ENCODE measurements around the gene SH3RF1.
"Not testable (repeated sequence)": the region's sequence is repeated elsewhere in the genome, so short reads cannot be mapped to it uniquely, and the experiment has no call there.

Gene SH3RF1

GRCh38 chr4:169197206-169197605, 73.5 kb downstream of the SH3RF1 start:
- DNase-seq = not testable (repeated sequence)

- DNase-seq = no peak
Measured at GRCh38 chr4:169195032-169195431, 75.7 kb downstream of the SH3RF1 start.

GRCh38 chr4:169189968-169190367, 80.8 kb downstream of the SH3RF1 start:
- DNase-seq = not testable (repeated sequence)

GRCh38 chr4:169189372-169189771, 81.4 kb downstream of the SH3RF1 start:
- DNase-seq = no peak

- DNase-seq = no peak
Measured at GRCh38 chr4:169188204-169188603, 82.6 kb downstream of the SH3RF1 start.

- DNase-seq = no peak
Measured at GRCh38 chr4:169185133-169185956, 85.4 kb downstream of the SH3RF1 start.

GRCh38 chr4:169184686-169185085, 86.1 kb downstream of the SH3RF1 start:
- DNase-seq = no peak

GRCh38 chr4:169184236-169184635, 86.5 kb downstream of the SH3RF1 start:
- DNase-seq = no peak

- no peak for DNase-seq
Measured at GRCh38 chr4:169183581-169183980, 87.2 kb downstream of the SH3RF1 start.

- no peak for DNase-seq
Measured at GRCh38 chr4:169179609-169180521, 90.9 kb downstream of the SH3RF1 start.

- DNase-seq = not testable (repeated sequence)
Measured at GRCh38 chr4:169178092-169178491, 92.7 kb downstream of the SH3RF1 start.

GRCh38 chr4:169175476-169175875, 95.3 kb downstream of the SH3RF1 start:
- DNase-seq = no peak

GRCh38 chr4:169175035-169175434, 95.7 kb downstream of the SH3RF1 start:
- DNase-seq = no peak

- no peak for DNase-seq
Measured at GRCh38 chr4:169174247-169174646, 96.5 kb downstream of the SH3RF1 start.

GRCh38 chr4:169167957-169168858, 102.5 kb downstream of the SH3RF1 start:
- no peak for DNase-seq

- no peak for DNase-seq
Measured at GRCh38 chr4:169164669-169165415, 105.9 kb downstream of the SH3RF1 start.

- DNase-seq = no peak
Measured at GRCh38 chr4:169163947-169164668, 106.6 kb downstream of the SH3RF1 start.

- no peak for DNase-seq
Measured at GRCh38 chr4:169163495-169163894, 107.3 kb downstream of the SH3RF1 start.

- no peak for DNase-seq
Measured at GRCh38 chr4:169160825-169161224, 109.9 kb downstream of the SH3RF1 start.

GRCh38 chr4:169159624-169160171, 111.1 kb downstream of the SH3RF1 start:
- no peak for DNase-seq

GRCh38 chr4:169158861-169159260, 111.9 kb downstream of the SH3RF1 start:
- no peak for DNase-seq

All from NCI-H187 treated with DMSO at 0.1 percent for 48 hours (cell line).